Panc1 (cell line): Measurements from ENCODE around the gene KYNU. TPM values are rescaled to one million over a fixed set of nuclear protein-coding genes. Genes with fewer than 3 reads are reported as not detected.

Source experiments
- ATAC-seq: fragments of 200-7000 bp; cut with Tn5 transposase; 2 replicates; pipeline ENCODE4 v1.9.1; 2020; ENCODE audit warnings: mild to moderate bottlenecking, moderate library complexity
- BruUV-seq: library from RNA; stranded (reverse); fragments of 400-500 nt; replicated peaks from 2 replicates; lab custom pipeline; 2021; lab: Mats Ljungman, UMichigan
- CTCF ChIA-PET: fragments of 300-600 bp; sonication (Branson Sonifier 250); formaldehyde crosslinking; loops from one replicate; lab custom pipeline; 2022; ENCODE audit warnings: antibody characterized with exemption; lab: Charles Lee
- POLR2A ChIA-PET: fragments of 300-600 bp; sonication (Branson Sonifier 250); formaldehyde crosslinking; loops from one replicate; lab custom pipeline; 2022; ENCODE audit warnings: antibody characterized with exemption; lab: Charles Lee
- DNase-seq: peaks from one replicate; pipeline ENCODE4 v3.0.0-alpha.2; 2010; ENCODE audit warnings: low read depth, low spot score
- H3K27ac ChIP-seq: 2 replicates; pipeline ENCODE4 v1.5.1; 2011; ENCODE audit warnings: mild to moderate bottlenecking, low read length, inconsistent platforms
- H3K27me3 ChIP-seq: fragments of 200-500 bp; sonication (Bioruptor generic); 2 replicates; pipeline ENCODE4 v1.6.0; 2014; ENCODE audit warnings: low read length, inconsistent platforms; ENCODE audit not compliant: control insufficient read depth, insufficient read depth
- H3K36me3 ChIP-seq: fragments of 200-500 bp; sonication (Bioruptor generic); 2 replicates; pipeline ENCODE4 v1.5.1; 2014; ENCODE audit warnings: inconsistent platforms, mild to moderate bottlenecking, low read length, moderate library complexity; ENCODE audit not compliant: control insufficient read depth, insufficient read depth
- H3K4me1 ChIP-seq: 2 replicates; pipeline ENCODE4 v1.5.1; 2011; ENCODE audit warnings: inconsistent platforms, mild to moderate bottlenecking, low read length, moderate library complexity; ENCODE audit not compliant: control insufficient read depth, insufficient read depth
- H3K4me3 ChIP-seq, 2 experiments: 2 replicates each; pipeline ENCODE4 v1.5.1; 2011 to 2012; ENCODE audit warnings: low read depth in 2 of 2, low read length in 2 of 2, mild to moderate bottlenecking in 2 of 2, inconsistent platforms in 1 of 2, moderate library complexity in 1 of 2
- H3K9me3 ChIP-seq: fragments of 200-500 bp; sonication (Bioruptor generic); 2 replicates; pipeline ENCODE4 v1.5.1; 2014; ENCODE audit warnings: low read depth, mild to moderate bottlenecking, inconsistent platforms, low read length, moderate library complexity; ENCODE audit not compliant: control insufficient read depth, insufficient read depth
- POLR2AphosphoS5 ChIP-seq: IDR thresholded peaks from 2 replicates; pipeline ENCODE4 v1.6.1; 2012; ENCODE audit warnings: mild to moderate bottlenecking, low read depth, low read length, moderate library complexity
- SIN3A ChIP-seq: IDR thresholded peaks from 2 replicates; pipeline ENCODE4 v1.6.1; 2012; ENCODE audit warnings: low read depth, mild to moderate bottlenecking, low read length, moderate library complexity, borderline replicate concordance; ENCODE audit not compliant: insufficient read depth
- TCF7L2 ChIP-seq: IDR thresholded peaks from 2 replicates; pipeline ENCODE4 v1.6.1; 2011; ENCODE audit warnings: mild to moderate bottlenecking, low read depth, low read length, inconsistent platforms
- in situ Hi-C: cut with HindIII; loops from 2 replicates; pipeline ENCODE4 v1.10.0; 2016; ENCODE audit warnings: low sequenced_read_pairs, low pct_unique_long_range_greater_than_20kb
- intact Hi-C: fragments of 100-400 bp; cut with micrococcal nuclease; formaldehyde crosslinking; loops from one replicate; pipeline ENCODE4 v1.10.0; 2022; ENCODE audit not compliant: unreplicated experiment
- total RNA-seq: library from RNA; stranded (reverse); gene quantifications from one replicate; pipeline ENCODE4 v1.2.1, GENCODE V29; 2021; ENCODE audit not compliant: unreplicated experiment
- TF ChIP-seq, protein P1 (sequence below), 2 experiments: IDR thresholded peaks; 2 replicates each; pipeline ENCODE4 v1.6.1; 2011 to 2012; ENCODE audit warnings: low read depth in 2 of 2, control low read depth in 1 of 2, low read length in 1 of 2, mild to moderate bottlenecking in 1 of 2, moderate library complexity in 1 of 2; ENCODE audit not compliant: insufficient read depth in 1 of 2
- TF ChIP-seq, protein P2 (sequence below): fragments of 450-650 bp; IDR thresholded peaks from 2 replicates; pipeline ENCODE4 v1.5.1; 2017; ENCODE audit warnings: mild to moderate bottlenecking

The KYNU gene
- total RNA-seq, 1 experiment from 2014 or later = not detected

DNA sequence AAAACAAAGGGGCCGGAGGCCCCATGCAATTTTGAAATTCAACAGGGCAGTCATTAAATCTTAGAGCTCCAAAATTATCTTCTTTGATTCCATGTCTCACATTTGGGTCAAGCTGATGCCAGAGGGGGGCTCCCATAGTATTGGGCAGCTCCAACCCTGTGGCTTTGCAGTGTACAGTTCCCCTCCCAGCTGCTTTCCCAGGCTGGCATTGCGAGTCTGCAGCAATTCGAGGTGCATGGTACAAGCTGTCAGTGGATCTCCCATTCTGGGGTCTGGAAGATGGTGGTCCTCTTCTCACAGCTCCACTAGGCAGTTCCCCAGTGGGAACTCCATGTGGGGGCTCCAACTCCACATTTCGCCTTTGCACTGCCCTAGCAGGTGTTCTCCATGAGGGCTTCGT is 179.1 kb downstream of the KYNU start:
- POLR2A ChIA-PET = no interaction called here
- Histone ChIP-seq H3K27me3 (no peaks in the 10 kb centered on the region), H3K4me3 (no peak overlapping the region), H3K27ac (no peak overlapping the region), H3K36me3 (no peaks in the 10 kb centered on the region; the same call in 1 of the 2 replicates), H3K9me3 (no peaks in the 10 kb centered on the region), H3K4me1 (no peaks in the 10 kb centered on the region)
- no TSS peak for BruUV-seq
- intact Hi-C loops = no loop called here
- CTCF ChIA-PET = no interaction called here
- ATAC-seq = no peak
- in situ Hi-C loops = no loop called here
- TF ChIP-seq POLR2AphosphoS5 (no peak), TCF7L2 (no peak), SIN3A (no peak)
- TF ChIP-seq, protein P1, sequence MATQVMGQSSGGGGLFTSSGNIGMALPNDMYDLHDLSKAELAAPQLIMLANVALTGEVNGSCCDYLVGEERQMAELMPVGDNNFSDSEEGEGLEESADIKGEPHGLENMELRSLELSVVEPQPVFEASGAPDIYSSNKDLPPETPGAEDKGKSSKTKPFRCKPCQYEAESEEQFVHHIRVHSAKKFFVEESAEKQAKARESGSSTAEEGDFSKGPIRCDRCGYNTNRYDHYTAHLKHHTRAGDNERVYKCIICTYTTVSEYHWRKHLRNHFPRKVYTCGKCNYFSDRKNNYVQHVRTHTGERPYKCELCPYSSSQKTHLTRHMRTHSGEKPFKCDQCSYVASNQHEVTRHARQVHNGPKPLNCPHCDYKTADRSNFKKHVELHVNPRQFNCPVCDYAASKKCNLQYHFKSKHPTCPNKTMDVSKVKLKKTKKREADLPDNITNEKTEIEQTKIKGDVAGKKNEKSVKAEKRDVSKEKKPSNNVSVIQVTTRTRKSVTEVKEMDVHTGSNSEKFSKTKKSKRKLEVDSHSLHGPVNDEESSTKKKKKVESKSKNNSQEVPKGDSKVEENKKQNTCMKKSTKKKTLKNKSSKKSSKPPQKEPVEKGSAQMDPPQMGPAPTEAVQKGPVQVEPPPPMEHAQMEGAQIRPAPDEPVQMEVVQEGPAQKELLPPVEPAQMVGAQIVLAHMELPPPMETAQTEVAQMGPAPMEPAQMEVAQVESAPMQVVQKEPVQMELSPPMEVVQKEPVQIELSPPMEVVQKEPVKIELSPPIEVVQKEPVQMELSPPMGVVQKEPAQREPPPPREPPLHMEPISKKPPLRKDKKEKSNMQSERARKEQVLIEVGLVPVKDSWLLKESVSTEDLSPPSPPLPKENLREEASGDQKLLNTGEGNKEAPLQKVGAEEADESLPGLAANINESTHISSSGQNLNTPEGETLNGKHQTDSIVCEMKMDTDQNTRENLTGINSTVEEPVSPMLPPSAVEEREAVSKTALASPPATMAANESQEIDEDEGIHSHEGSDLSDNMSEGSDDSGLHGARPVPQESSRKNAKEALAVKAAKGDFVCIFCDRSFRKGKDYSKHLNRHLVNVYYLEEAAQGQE (IDR thresholded peaks at IDR 0.05; ENCODE audit: insufficient read depth in 1 of 2, low read depth in 2 of 2, low read length in 1 of 2) = no peak
- TF ChIP-seq, protein P2, sequence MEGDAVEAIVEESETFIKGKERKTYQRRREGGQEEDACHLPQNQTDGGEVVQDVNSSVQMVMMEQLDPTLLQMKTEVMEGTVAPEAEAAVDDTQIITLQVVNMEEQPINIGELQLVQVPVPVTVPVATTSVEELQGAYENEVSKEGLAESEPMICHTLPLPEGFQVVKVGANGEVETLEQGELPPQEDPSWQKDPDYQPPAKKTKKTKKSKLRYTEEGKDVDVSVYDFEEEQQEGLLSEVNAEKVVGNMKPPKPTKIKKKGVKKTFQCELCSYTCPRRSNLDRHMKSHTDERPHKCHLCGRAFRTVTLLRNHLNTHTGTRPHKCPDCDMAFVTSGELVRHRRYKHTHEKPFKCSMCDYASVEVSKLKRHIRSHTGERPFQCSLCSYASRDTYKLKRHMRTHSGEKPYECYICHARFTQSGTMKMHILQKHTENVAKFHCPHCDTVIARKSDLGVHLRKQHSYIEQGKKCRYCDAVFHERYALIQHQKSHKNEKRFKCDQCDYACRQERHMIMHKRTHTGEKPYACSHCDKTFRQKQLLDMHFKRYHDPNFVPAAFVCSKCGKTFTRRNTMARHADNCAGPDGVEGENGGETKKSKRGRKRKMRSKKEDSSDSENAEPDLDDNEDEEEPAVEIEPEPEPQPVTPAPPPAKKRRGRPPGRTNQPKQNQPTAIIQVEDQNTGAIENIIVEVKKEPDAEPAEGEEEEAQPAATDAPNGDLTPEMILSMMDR = no peak
- no peak for DNase-seq

DNA sequence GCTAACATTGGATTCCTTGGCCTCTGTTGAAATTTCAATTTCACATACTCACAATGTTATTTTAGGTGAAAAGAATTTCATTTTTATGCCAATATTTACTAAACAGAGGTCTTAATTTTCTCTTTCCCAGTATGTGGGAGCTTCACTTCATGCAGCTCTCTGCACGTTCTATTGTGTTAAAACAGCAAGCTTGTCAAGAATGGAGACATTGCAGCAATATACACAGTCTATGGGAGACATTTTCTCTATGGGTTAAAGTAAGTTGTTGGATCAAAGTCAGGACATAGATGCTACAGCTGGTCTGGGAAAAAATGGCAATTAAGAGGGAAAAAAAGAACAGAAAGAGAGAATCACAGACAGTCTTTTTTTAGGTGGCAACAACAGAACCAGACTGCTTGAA is 181.4 kb downstream of the KYNU start:
- BruUV-seq = no TSS peak
- in situ Hi-C loops = no loop called here

More for the DNA sequence above, 181.4 kb downstream of the KYNU start:
- H3K4me3 ChIP-seq = no peak overlapping the region
- no peaks in the 10 kb centered on the region; the same call in 1 of the 2 replicates for H3K36me3 ChIP-seq
- H3K9me3 ChIP-seq = no peaks in the 10 kb centered on the region
- no peaks in the 10 kb centered on the region for H3K4me1 ChIP-seq
- TF ChIP-seq, protein P2 = no peak
- TF ChIP-seq, protein P1 (IDR thresholded peaks at IDR 0.05; ENCODE audit: insufficient read depth in 1 of 2, low read depth in 2 of 2, low read length in 1 of 2) = no peak
- TF ChIP-seq POLR2AphosphoS5 (no peak), SIN3A (no peak), TCF7L2 (no peak)
- DNase-seq = no peak
- POLR2A ChIA-PET = no interaction called here
- intact Hi-C loops = no loop called here
- no peak overlapping the region for H3K27ac ChIP-seq
- H3K27me3 ChIP-seq = no peaks in the 10 kb centered on the region
- ATAC-seq = no peak
- CTCF ChIA-PET = no interaction called here
